Effector memory CD4-positive, alpha-beta T cell (primary cell): ENCODE measurements around the gene TIMM23.
"Not testable (repeated sequence)": the region's sequence is repeated elsewhere in the genome, so short reads cannot be mapped to it uniquely, and the experiment has no call there.

Source experiments
- DNase-seq, 3 donors: peaks; one replicate each; pipeline ENCODE4 v3.0.0-alpha.2; 2020
- H3K27ac ChIP-seq: 2 replicates; pipeline ENCODE4 v1.7.0; 2013; ENCODE audit warnings: mild to moderate bottlenecking, low read length, moderate library complexity; ENCODE audit not compliant: insufficient read depth, poor library complexity, severe bottlenecking
- H3K27me3 ChIP-seq: replicated peaks from 2 replicates; pipeline ENCODE4 v1.7.0; 2013; ENCODE audit warnings: mild to moderate bottlenecking, low read length; ENCODE audit not compliant: insufficient read depth, control insufficient read depth, poor library complexity, severe bottlenecking
- H3K36me3 ChIP-seq: 2 replicates; pipeline ENCODE4 v1.7.0; 2013; ENCODE audit warnings: mild to moderate bottlenecking, low read length, moderate library complexity; ENCODE audit not compliant: control insufficient read depth, insufficient read depth
- H3K4me1 ChIP-seq: 2 replicates; pipeline ENCODE4 v1.7.0; 2013; ENCODE audit warnings: low read length, mild to moderate bottlenecking; ENCODE audit not compliant: control insufficient read depth, insufficient read depth, poor library complexity, severe bottlenecking
- H3K4me3 ChIP-seq: 2 replicates; pipeline ENCODE4 v1.7.0; 2013; ENCODE audit warnings: low read length, low read depth, mild to moderate bottlenecking; ENCODE audit not compliant: insufficient read depth, poor library complexity, severe bottlenecking
- H3K9me3 ChIP-seq: 2 replicates; pipeline ENCODE4 v1.7.0; 2013; ENCODE audit warnings: mild to moderate bottlenecking, low read length, moderate library complexity; ENCODE audit not compliant: control insufficient read depth

The TIMM23 gene

GRCh38 chr10:45956634-45957033 is 15.7 kb upstream of the TIMM23 start:
- not testable (repeated sequence) for H3K36me3 ChIP-seq, H3K4me1 ChIP-seq, H3K4me3 ChIP-seq, DNase-seq, H3K27ac ChIP-seq, H3K27me3 ChIP-seq, H3K9me3 ChIP-seq

- H3K27me3 ChIP-seq, H3K27ac ChIP-seq, H3K4me1 ChIP-seq, H3K36me3 ChIP-seq, H3K9me3 ChIP-seq, DNase-seq, H3K4me3 ChIP-seq: not testable (repeated sequence)
Observed at GRCh38 chr10:45957928-45958327, 14.4 kb upstream of the TIMM23 start.

GRCh38 chr10:45962686-45963452 is 9.4 kb upstream of the TIMM23 start:
- not testable (repeated sequence) for H3K27me3 ChIP-seq, H3K4me1 ChIP-seq, DNase-seq, H3K9me3 ChIP-seq, H3K4me3 ChIP-seq, H3K36me3 ChIP-seq, H3K27ac ChIP-seq

GRCh38 chr10:45971019-45971418 is 1.3 kb upstream of the TIMM23 start:
- not testable (repeated sequence) for DNase-seq, H3K27me3 ChIP-seq, H3K36me3 ChIP-seq, H3K27ac ChIP-seq, H3K4me1 ChIP-seq, H3K9me3 ChIP-seq
- peak overlapping the region; percentile 64 for H3K4me3 ChIP-seq

GRCh38 chr10:45971742-45972105 is 565 bp upstream of the TIMM23 start:
- not testable (repeated sequence) for H3K9me3 ChIP-seq, H3K36me3 ChIP-seq, H3K27me3 ChIP-seq, H3K4me1 ChIP-seq, DNase-seq
- Histone ChIP-seq H3K4me3 (peak overlapping the region; percentile 64), H3K27ac (peak overlapping the region; percentile 70)

GRCh38 chr10:45972813-45973169 is 502 bp downstream of the TIMM23 start:
- DNase-seq, H3K36me3 ChIP-seq: not testable (repeated sequence)
- H3K4me3 ChIP-seq = peak overlapping the region; percentile 64

GRCh38 chr10:45974041-45974440 is 1.8 kb downstream of the TIMM23 start:
- not testable (repeated sequence) for H3K36me3 ChIP-seq, H3K27ac ChIP-seq, DNase-seq, H3K4me3 ChIP-seq, H3K4me1 ChIP-seq, H3K27me3 ChIP-seq, H3K9me3 ChIP-seq

More at GRCh38 chr10:45972813-45973169, 502 bp downstream of the TIMM23 start:
- not testable (repeated sequence) for H3K4me1 ChIP-seq, H3K9me3 ChIP-seq, H3K27me3 ChIP-seq
- peak overlapping the region; percentile 70 for H3K27ac ChIP-seq

- H3K9me3 ChIP-seq, H3K4me3 ChIP-seq, H3K27ac ChIP-seq: not testable (repeated sequence)
Observed at GRCh38 chr10:45978554-45978953, 6.3 kb downstream of the TIMM23 start.

GRCh38 chr10:45981367-45981766 is 9.1 kb downstream of the TIMM23 start:
- not testable (repeated sequence) for H3K4me3 ChIP-seq, H3K27me3 ChIP-seq, H3K27ac ChIP-seq, H3K36me3 ChIP-seq, H3K4me1 ChIP-seq, H3K9me3 ChIP-seq, DNase-seq

More at GRCh38 chr10:45978554-45978953, 6.3 kb downstream of the TIMM23 start:
- not testable (repeated sequence) for DNase-seq, H3K4me1 ChIP-seq, H3K36me3 ChIP-seq, H3K27me3 ChIP-seq

GRCh38 chr10:45983538-45984186 is 11.4 kb downstream of the TIMM23 start:
- not testable (repeated sequence) for H3K9me3 ChIP-seq, H3K27me3 ChIP-seq, H3K27ac ChIP-seq, H3K4me1 ChIP-seq, H3K36me3 ChIP-seq, H3K4me3 ChIP-seq
- DNase-seq = peak in 1 of 3 donors; percentile 17
